ENCODE results near the gene MVB12B. TPM values are rescaled to one million over a fixed set of nuclear protein-coding genes. Genes with fewer than 3 reads are reported as not detected.

Gene MVB12B
- total RNA-seq, 4 donors from 2014 or later: 2.1 to 39.2 (median 22.2) TPM

DNA sequence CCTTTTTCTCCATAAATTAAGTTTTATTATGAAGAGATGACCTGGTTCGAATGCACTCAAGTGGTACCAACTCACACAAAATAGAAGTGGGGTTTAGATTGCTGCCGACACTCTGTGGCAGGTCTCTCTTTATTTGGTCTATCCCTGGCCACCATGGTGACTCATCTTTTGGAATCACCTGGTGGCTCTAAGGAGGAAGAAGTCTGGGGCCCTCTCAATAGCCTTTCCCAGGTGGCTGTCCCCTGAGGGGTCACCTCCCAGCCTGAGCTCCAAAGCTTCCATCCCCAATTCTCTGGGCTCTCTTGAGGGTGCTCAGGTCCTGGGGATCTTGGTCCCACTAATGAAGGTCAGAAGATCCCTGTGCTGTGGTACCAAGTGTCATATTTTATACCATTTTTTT, 136.8 kb downstream of the MVB12B start:
- TF ChIP-seq CTCF (IDR thresholded peaks at IDR 0.05) (no peak), POLR2A (IDR thresholded peaks at IDR 0.05) (no peak)
- Histone ChIP-seq H3K9me3 (no peaks in the 10 kb centered on the region), H3K4me3 (no peak overlapping the region), H3K27me3 (no peaks in the 10 kb centered on the region), H3K36me3 (no peaks in the 10 kb centered on the region), H3K27ac (no peak overlapping the region), H3K4me1 (no peaks in the 10 kb centered on the region)
- no peak for DNase-seq
- intact Hi-C loops (cut with DNase I; ENCODE audit: low total_unique reads): no loop called here

- no peak for TF ChIP-seq POLR2A (IDR thresholded peaks at IDR 0.05)
- Histone ChIP-seq H3K4me3 (no peak overlapping the region), H3K27ac (no peak overlapping the region), H3K36me3 (no peaks in the 10 kb centered on the region), H3K4me1 (no peaks in the 10 kb centered on the region), H3K9me3 (no peaks in the 10 kb centered on the region), H3K27me3 (no peaks in the 10 kb centered on the region)
- intact Hi-C loops (cut with DNase I; ENCODE audit: low total_unique reads): no loop called here
- DNase-seq: no peak
Observed at GRCh38 chr9:126464694-126465441, 138.2 kb downstream of the MVB12B start.

GRCh38 chr9:126465977-126466376, 139.3 kb downstream of the MVB12B start:
- Histone ChIP-seq H3K36me3 (no peaks in the 10 kb centered on the region), H3K27me3 (no peaks in the 10 kb centered on the region), H3K4me3 (no peak overlapping the region), H3K27ac (no peak overlapping the region), H3K4me1 (no peaks in the 10 kb centered on the region), H3K9me3 (no peaks in the 10 kb centered on the region)
- DNase-seq: no peak
- TF ChIP-seq POLR2A (IDR thresholded peaks at IDR 0.05) (no peak), CTCF (IDR thresholded peaks at IDR 0.05) (no peak)
- intact Hi-C loops (cut with DNase I; ENCODE audit: low total_unique reads): no loop called here

DNA sequence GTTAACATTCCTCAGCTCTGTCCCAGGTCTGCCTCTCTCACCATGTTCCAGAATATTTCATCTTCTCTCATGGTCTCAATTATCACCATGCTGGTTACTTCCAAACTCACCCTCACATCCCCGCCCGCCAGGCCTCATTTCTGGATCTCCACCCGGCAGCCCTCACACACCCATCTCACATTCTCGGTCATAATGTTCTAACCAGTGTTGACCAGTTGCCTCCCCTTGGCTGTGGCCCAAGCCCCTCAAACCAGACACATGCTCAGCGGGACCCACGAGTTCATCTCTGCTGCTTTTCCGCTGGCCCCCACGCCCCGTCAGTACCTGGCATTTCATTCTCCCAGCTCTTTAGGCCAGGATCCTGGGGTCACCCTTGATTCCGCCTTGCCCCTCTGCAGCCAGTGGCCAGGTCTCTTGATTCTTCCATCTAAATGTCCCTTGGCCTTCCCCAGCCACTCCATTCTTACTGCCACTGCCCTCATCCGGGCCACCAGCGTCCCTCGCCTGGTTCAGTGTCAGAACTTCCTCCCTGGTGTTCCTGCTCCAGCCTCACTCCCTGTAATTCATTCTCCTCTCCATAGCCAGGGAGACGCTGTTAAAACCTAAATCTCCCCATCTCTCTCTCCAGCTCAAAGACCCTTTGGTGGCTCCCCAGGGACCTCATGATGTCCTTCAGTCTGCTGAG, 141.7 kb downstream of the MVB12B start:
- DNase-seq: no peak
- Histone ChIP-seq H3K4me3 (no peak overlapping the region), H3K27me3 (no peaks in the 10 kb centered on the region), H3K4me1 (no peaks in the 10 kb centered on the region), H3K36me3 (no peaks in the 10 kb centered on the region), H3K27ac (no peak overlapping the region), H3K9me3 (no peaks in the 10 kb centered on the region)
- TF ChIP-seq CTCF (IDR thresholded peaks at IDR 0.05) (no peak), POLR2A (IDR thresholded peaks at IDR 0.05) (no peak)
- intact Hi-C loops (cut with DNase I; ENCODE audit: low total_unique reads): no loop called here

DNA sequence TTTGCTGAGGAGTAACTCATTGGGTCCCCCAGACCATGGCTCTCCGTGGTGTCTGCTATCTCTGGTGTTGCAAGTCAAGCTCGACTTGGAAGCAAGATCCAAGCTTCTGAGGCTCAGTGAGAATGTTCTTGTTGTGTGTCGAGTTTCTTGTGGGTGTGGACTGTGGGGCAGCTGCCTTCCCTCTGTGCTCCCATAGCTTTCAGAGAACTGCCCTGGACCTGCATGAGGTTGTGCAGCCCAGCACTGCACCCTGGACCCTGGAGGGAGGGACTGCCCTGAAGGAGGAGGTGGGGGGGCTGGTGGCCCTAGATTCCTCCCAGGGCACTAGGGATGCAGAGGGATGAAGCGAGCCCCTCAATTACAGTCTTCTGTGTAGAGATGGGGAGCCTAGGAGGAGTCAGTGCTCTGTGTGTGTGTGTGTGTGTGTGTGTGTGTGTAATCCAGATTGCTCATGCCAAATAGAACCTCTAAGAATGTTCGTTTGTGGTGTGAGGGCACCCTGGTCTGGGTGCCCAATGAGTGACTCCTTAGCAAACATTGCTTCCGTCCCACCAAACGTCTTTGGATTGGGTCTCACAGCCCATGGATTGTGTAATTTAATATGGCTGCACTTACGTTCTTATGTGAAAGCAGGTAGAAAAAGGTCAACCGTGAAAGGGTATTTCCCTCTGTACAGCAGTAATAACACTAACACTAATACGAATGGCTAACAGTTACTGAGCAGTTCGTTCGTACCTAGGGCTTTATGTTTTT, 143.8 kb downstream of the MVB12B start:
- no peaks in the 10 kb centered on the region for H3K36me3 ChIP-seq
- intact Hi-C loops (cut with DNase I; ENCODE audit: low total_unique reads): no loop called here
- TF ChIP-seq POLR2A (IDR thresholded peaks at IDR 0.05): no peak
- no peak for TF ChIP-seq CTCF (IDR thresholded peaks at IDR 0.05)
- H3K4me3 ChIP-seq: no peak overlapping the region
- H3K27me3 ChIP-seq: no peaks in the 10 kb centered on the region
- H3K9me3 ChIP-seq: no peaks in the 10 kb centered on the region
- no peaks in the 10 kb centered on the region for H3K4me1 ChIP-seq
- DNase-seq: no peak
- H3K27ac ChIP-seq: no peak overlapping the region
